Limb (tissue), 2 donors: Measurements from ENCODE around the gene BIRC6.
"Not testable (repeated sequence)": the region's sequence is repeated elsewhere in the genome, so short reads cannot be mapped to it uniquely, and the experiment has no call there.

ENCODE experiments used
- DNase-seq, 2 donors: peaks; one replicate each; pipeline ENCODE4 v3.0.0-alpha.2; 2016; ENCODE audit errors: extremely low spot score in 2 of 2

BIRC6 gene

GRCh38 chr2:32504877-32505478 is 148.2 kb downstream of the BIRC6 start:
- DNase-seq = no peak

- no peak for DNase-seq
Observed at GRCh38 chr2:32506446-32506845, 149.6 kb downstream of the BIRC6 start.

DNA sequence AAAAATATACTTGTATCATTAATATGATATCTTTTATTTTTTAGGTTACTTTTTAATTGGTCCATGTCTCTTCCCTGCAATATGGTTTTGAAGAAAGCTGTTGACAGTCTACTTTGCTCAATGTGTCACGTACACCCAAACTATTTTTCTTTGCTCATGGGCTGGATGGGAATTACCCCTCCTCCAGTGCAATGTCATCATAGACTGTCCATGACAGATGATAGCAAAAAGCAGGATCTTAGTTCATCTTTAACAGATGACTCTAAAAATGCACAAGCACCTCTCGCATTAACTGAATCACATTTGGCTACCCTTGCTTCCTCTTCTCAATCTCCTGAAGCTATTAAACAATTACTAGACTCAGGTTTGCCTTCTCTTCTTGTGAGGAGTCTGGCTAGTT is 158.1 kb downstream of the BIRC6 start:
- no peak for DNase-seq

DNA sequence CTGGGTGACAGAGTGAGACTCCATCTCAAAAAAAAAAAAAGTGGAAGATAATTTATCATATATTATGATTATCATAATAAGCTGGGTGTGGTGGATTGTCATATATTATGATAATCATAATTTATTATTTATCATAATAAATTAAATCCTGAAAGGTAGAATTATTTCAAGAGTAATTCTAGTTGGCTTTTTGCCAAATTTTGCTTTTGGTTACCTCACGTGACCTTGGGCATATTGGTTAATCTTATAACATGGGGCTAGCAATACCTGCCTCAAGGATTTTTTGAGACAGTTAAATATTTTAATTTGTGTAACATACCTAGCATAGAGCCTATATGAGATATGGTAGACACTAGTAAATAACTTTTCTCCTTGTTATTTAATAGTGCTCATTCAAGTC is 159.7 kb downstream of the BIRC6 start:
- DNase-seq = no peak

DNA sequence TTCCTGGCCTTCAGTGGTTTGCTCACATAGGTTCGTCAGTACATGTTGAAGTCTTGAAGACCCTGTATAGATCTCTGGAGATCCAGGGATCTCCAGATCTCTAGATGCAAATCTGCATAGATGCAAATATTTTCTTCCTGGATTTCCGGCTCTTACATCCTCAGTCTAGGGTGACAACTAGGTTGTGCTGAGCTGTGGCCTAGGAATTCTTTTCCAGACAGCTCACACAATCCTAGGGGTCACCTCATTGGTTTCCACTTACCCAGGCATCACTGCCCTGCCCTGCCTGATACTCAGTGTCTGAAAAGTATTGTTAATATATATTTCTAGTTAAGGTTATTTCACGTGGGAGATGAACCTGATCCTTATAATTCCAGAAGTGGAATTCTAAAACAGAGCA is 165.9 kb downstream of the BIRC6 start:
- DNase-seq = no peak

DNA sequence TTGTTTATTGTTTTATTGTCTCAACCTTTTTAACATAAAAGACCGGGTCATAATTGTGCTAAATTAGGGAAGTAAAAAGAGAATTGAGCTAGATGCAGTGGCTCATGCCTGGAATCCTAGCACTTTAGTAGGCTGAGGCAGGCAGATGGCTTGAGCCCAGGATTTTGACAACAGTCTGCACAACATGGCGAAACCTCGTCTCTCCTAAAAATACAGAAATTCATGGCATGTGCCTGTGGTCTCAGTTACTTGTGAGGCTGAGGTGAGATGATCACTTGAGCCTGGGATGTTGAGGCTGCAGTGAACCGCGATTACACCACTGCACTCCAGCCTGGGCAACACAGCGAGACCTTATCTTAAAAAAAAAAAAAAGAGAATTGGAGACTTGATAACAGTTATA is 166.9 kb downstream of the BIRC6 start:
- no peak for DNase-seq

DNA sequence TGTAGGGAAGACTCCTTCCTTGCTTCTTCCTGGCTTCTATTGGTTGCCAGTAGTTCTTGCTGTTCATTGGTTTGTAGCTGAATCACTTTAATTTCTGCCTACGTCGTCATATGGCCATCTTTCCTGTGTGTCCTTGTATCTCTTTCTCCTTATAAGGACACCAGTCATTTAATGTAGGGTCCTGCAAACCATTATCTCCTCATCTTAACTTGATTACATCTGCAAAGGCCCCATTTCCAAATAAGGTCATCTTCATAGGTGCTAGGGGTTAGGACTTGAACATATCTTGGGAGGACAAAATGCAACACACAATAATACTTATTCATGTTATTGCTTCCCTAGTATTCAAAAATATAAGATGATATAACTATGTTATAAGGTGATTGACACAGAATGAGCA is 175.5 kb downstream of the BIRC6 start:
- no peak for DNase-seq

DNA sequence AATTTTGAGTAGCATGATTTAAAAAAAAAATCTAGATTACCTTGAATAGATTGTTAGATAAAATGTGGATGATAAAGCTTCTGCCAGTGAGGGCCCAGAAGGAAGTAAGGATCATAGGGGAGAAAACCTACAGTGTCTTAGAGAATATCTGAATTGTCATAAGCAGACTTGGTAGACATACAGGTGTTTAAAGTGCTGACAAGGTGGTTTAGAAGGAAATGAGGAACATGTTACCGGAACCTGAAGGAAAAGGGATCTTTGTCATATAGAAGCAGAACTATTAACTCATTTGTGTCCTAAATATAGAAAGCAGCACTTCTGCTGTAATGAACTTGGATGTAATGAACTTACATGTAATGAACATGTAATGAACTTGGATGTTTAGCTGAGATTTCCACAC is 176.1 kb downstream of the BIRC6 start:
- no peak for DNase-seq

DNA sequence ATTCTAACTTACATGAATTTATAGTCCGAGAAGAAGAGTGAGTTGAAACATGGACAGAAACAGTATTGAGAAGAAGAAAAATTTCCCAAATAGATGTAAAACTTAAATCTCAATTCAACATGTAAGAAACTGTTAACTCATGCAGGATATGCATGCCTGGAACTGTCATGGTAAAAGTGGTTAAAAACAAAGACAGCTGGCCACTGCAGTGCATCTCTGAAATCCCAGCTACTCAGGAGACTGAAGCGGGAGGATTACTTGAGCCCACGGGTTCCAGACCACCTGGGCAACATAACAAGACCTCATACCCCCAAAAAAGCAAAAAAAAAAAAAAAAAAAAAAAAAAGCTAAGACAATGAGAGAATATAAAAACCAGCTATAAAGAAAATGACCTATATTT is 178.0 kb downstream of the BIRC6 start:
- no peak for DNase-seq

DNA sequence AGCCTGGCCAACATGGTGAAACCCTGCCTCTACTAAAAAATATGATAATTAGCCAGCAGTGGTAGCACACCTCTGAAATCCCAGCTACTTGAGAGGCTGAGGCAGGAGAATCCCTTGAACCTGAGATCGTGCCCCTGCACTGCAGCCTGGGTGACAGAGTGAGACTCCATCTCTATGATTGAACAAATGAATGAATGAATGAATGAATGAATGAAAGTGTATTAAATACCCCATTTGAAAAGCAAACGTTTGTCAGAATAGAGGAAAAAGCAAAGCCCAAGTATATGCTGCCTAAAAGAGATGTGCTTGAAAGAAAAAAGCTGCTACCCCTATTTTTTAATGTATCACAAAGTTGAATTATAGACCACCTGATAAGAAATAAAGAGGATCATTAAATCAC is 181.9 kb downstream of the BIRC6 start:
- no peak for DNase-seq

- DNase-seq = not testable (repeated sequence)
Observed at GRCh38 chr2:32552483-32552882, 195.7 kb downstream of the BIRC6 start.

DNA sequence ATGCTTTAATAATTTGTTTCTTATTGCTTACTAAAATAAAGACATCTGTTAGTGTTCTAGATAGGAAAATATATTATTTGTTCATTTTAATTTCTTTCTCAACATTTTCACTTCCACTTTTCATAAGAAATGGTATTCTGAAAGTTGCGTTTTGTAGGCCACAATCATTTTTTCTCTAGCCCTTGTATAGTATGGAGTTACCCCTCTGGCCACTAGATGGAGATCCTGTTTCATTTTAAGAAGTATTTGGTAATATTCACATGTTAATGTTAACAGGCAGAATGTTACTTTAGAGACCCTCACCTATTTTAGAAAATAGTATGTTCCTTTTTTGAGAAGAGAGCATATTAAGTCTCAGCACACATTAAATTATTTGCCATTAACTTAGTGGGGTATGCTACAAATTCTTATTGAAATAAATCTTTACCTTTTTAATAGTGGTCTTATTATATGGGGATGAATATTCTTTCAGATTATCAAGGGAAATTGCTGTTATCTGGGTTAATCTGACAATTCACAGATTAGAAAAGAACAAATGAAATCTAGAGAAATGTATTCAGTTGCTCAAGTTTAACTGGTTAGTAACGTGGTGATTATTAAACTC is 197.1 kb downstream of the BIRC6 start:
- DNase-seq = peak in 1 of 2 donors; percentile 50

DNA sequence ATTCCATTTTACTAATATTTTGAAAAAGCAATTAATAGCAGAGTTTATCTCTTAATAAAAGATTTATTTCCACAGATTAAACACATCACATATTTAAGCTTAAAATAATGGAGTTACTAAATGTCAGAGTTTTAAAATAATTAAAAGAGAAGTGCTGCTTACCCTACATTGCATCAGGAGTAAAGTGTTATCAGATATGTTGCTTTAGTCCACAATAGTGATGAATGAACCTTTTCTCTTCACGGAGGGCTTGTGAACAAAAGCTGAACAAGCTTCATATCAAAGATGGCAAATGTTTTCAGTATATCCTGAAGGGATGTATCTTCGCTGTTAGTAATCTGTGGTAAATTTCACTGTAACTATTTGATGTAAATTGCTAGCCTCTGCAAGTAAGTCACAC is 201.7 kb downstream of the BIRC6 start:
- DNase-seq = no peak

GRCh38 chr2:32559136-32559535 is 202.3 kb downstream of the BIRC6 start:
- DNase-seq = no peak

- DNase-seq = no peak
Observed at GRCh38 chr2:32562906-32563305, 206.1 kb downstream of the BIRC6 start.

DNA sequence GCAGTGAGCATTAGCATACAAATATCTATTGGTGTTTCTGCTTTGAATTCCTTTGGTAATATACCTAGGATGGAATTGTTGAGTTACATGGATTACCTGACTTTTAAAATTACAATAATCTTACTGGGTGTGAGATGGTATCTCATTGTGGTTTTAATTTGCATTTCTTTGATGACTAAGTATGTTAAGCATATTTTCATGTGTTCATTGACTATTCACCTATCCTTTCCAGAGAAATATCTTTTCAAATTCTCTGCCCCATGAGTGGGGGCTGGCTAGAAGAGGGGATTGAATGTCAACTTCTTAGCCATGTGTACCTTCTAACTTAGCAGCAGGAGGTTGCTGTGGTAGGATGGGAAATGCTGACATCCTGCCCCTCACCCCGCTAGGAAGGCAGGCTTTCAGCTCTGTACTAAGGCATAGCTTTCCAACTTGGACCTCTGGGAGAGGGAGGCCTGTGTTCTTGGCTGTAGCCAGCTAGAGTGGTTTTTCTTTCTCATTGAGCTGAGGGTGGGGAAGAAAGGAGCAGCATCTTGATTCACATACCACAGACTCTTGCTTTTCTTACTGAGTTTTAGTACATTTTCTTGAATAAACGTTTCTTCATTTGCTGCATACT is 207.7 kb downstream of the BIRC6 start:
- no peak for DNase-seq

DNA sequence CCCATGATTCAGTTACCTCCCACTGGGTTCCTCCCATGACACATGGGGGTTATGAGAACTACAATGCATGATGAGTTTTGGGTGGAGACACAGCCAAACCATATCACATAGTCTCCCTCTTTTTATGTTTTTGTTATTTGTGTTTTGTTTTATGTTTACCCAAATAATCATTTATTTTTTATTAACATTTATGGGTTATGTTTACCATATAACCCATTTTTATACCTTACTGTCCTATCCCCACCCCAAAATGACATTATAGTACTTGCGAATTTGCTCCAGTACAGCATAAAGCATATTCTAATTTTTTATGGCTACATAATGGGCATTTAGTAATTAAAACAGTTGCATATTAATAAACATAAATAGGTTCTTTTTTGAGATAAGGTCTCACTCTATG is 209.1 kb downstream of the BIRC6 start:
- no peak for DNase-seq

- DNase-seq = no peak
Observed at GRCh38 chr2:32572030-32572429, 215.2 kb downstream of the BIRC6 start.

DNA sequence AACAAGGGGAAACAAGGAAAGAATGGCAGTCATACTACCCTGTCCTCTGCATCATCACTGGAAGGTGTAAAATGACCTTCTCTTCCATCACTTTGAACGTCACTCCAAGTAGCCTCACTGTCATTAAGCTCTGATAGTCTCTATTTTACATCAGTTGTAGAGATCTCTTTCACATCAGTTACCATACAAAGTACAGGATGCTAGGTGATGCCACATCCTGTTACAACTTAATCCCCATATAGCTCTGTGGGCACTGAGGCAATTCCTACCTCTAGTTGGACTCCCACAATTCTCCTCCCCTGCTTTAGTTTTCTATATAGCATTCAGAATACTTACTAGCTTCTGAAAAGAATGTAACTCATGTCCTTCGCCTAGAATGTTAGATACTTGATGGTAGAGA is 215.9 kb downstream of the BIRC6 start:
- no peak for DNase-seq

DNA sequence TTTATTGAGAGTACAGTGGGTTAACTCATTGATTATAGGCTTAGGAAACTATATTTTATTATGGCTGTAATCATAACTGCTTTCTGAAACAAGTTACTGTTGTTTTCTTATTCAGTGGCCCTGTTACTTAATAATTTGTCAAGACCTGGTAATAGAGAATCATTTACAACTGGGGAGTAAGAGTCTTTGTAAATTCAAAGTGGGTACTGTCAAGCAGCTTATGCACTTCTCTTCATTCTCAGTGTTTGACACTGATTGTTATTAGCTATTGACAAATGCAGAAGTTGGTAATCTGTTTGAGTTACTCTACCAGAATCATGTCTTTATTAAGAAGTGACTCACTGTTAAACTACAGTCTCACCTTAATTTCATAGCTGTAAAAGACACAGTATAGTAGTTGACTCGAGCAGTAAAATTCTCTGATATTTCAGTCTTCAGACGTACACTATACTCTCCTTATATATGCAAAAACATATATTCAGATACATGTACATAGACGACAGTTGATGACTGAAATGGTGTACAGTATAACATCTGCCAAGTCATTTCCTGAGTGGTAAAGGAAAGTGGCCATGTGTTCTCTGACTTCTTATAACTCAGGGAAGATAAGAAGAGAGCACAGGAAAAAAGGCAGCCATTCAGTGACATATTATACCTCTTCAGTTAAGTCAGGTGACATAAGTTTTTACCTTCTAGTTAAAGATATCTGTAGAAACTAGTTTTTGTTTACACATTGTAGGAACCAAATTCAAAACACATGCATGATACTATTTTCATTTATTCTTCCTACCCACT is 235.0 kb downstream of the BIRC6 start:
- DNase-seq = no peak

DNA sequence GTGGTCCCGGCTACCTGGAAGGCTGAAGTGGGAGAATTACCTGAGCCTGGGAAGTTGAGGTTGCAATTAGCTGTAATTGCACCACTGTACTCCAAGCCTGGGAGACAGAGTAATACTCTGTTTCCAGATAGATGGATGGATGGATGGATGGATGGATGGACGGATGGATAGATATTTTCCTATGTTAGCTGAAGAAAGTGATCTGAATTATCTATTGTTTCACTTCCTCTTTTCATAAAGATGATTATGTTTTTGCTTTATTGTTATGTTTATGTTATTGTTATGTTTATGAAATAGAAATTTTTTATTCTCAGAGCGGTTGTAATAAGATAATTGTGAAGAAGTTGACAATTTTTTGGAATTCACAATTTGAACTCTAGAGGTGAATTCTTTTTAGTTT is 237.8 kb downstream of the BIRC6 start:
- DNase-seq = no peak

GRCh38 chr2:32611366-32611765 is 254.5 kb downstream of the BIRC6 start:
- no peak for DNase-seq

DNA sequence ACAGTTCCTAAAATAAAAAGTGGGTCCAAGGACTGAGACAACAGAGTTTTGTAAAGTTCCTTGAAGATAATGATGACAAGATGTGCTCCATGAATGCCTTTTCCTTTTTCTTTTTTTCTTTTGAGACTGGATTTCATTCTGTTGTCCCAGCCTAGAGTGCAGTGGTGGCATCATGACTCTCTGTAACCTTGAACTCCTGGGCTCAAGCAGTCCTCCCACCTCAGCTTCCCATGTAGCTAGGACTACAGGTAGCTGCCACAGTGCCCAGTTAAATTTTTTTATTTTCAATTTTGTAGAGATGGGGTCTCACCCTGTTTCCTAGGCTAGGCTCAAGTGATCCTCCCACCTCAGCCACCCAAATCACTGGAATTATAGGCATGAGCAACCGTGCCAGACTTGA is 254.9 kb downstream of the BIRC6 start:
- DNase-seq = no peak
